H1 (cell line): Measurements from ENCODE around the gene ZNF611. TPM values are rescaled to one million over a fixed set of nuclear protein-coding genes. Genes with fewer than 3 reads are reported as not detected.

Experiments
- BACH1 ChIP-seq: IDR thresholded peaks from 2 replicates; pipeline ENCODE4 v1.6.1; 2012; ENCODE audit warnings: low read length, improper control_type of control experiment
- CHD1 ChIP-seq: IDR thresholded peaks from 2 replicates; pipeline ENCODE4 v1.6.1; 2012; ENCODE audit warnings: low read depth, low read length, improper control_type of control experiment
- YY1 ChIP-seq: IDR thresholded peaks from 2 replicates; pipeline ENCODE4 v1.6.1; 2011; ENCODE audit warnings: low read depth, mild to moderate bottlenecking, low read length
- polyA plus RNA-seq, 7 experiments: library from polyadenylated mRNA; depleted of rRNA in 3 of 7; stranded (reverse) in 5 of 7; unstranded in 2 of 7; fragments of >200 nt in 5 of 7; fragments of 200-250 nt in 2 of 7; gene quantifications; 1 replicate in 5 of 7; 2 replicates in 1 of 7; 4 replicates in 1 of 7; pipeline versions ENCODE4 v1.2.1 to v1.2.3, GENCODE V29; 2011 to 2013; ENCODE audit warnings: missing spikeins in 2 of 7, mixed read lengths in 2 of 7
- total RNA-seq: library from RNA; stranded (reverse); fragmentation: NEBNext Ultra II Directional; extraction: Animal tissue kit (Norgen Biotek cat#: 25700); gene quantifications from 2 replicates; pipeline ENCODE4 v1.2.1, GENCODE V29; 2021

ZNF611 gene
- total and polyA plus RNA-seq, 2 of the 8 experiments (the other 6 are each of a cell fraction or from before 2014, with no cell fraction given), result 1.9 to 19.0 TPM

GRCh38 chr19:52662631-52663030 is 72.2 kb downstream of the ZNF611 start (continued):
- no peak for TF ChIP-seq BACH1
- TF ChIP-seq YY1, result no peak
- no peak for TF ChIP-seq CHD1
